Measurements from ENCODE around the gene YIF1A. TPM values are rescaled to one million over a fixed set of nuclear protein-coding genes. Genes with fewer than 3 reads are reported as not detected.
A peak's percentile ranks its signal among the peaks of the same experiment; 100 is the strongest.

Gene YIF1A
- total RNA-seq, 1 donor from 2014 or later = 74.0 TPM

GRCh38 chr11:66287211-66287888 is 1.6 kb downstream of the YIF1A start:
- H3K27me3 Mint-ChIP-seq (ENCODE audit: low read depth) = peaks cover 22% of the 10 kb centered on the region
- H3K27ac Mint-ChIP-seq = peak overlapping the region; percentile 59
- peak overlapping the region; percentile 83 for H3K4me3 Mint-ChIP-seq
- no peaks in the 10 kb centered on the region for H3K36me3 Mint-ChIP-seq
- TF ChIP-seq CTCF (IDR thresholded peaks at IDR 0.05; ENCODE audit: unreplicated experiment) = no peak
- no peaks in the 10 kb centered on the region for H3K9me3 Mint-ChIP-seq
- no peak for DNase-seq (ENCODE audit: low spot score in 2 of 2, unreplicated experiment in 2 of 2)
- peaks cover 28% of the 10 kb centered on the region for H3K4me1 Mint-ChIP-seq

GRCh38 chr11:66286699-66287098 is 2.2 kb downstream of the YIF1A start:
- no peak for TF ChIP-seq CTCF (IDR thresholded peaks at IDR 0.05; ENCODE audit: unreplicated experiment)
- peaks cover 28% of the 10 kb centered on the region for H3K4me1 Mint-ChIP-seq

GRCh38 chr11:66285250-66285947 is 3.5 kb downstream of the YIF1A start:
- H3K4me1 Mint-ChIP-seq = peaks cover 22% of the 10 kb centered on the region
- no peak for DNase-seq (ENCODE audit: low spot score in 2 of 2, unreplicated experiment in 2 of 2)
- TF ChIP-seq CTCF (IDR thresholded peaks at IDR 0.05; ENCODE audit: unreplicated experiment) = no peak
- H3K27ac Mint-ChIP-seq = no peak overlapping the region
- H3K9me3 Mint-ChIP-seq = no peaks in the 10 kb centered on the region
- H3K4me3 Mint-ChIP-seq = no peak overlapping the region
- H3K27me3 Mint-ChIP-seq (ENCODE audit: low read depth) = peaks cover 15% of the 10 kb centered on the region
- no peaks in the 10 kb centered on the region for H3K36me3 Mint-ChIP-seq

More at GRCh38 chr11:66286699-66287098, 2.2 kb downstream of the YIF1A start:
- DNase-seq (ENCODE audit: low spot score in 2 of 2, unreplicated experiment in 2 of 2) = no peak
- H3K27ac Mint-ChIP-seq = no peak overlapping the region
- no peaks in the 10 kb centered on the region for H3K9me3 Mint-ChIP-seq
- peak overlapping the region; percentile 46 for H3K4me3 Mint-ChIP-seq
- peaks cover 21% of the 10 kb centered on the region for H3K27me3 Mint-ChIP-seq (ENCODE audit: low read depth)
- H3K36me3 Mint-ChIP-seq = no peaks in the 10 kb centered on the region

- peaks cover 15% of the 10 kb centered on the region for H3K4me1 Mint-ChIP-seq
These were observed 4.3 kb downstream of the YIF1A start for GRCh38 chr11:66284526-66285078.

More at GRCh38 chr11:66284526-66285078, 4.3 kb downstream of the YIF1A start:
- no peak for TF ChIP-seq CTCF (IDR thresholded peaks at IDR 0.05; ENCODE audit: unreplicated experiment)
- Mint-ChIP-seq H3K4me3 (no peak overlapping the region), H3K36me3 (no peaks in the 10 kb centered on the region), H3K27ac (no peak overlapping the region), H3K9me3 (no peaks in the 10 kb centered on the region), H3K27me3 (ENCODE audit: low read depth) (peaks cover 10% of the 10 kb centered on the region)
- no peak for DNase-seq (ENCODE audit: low spot score in 2 of 2, unreplicated experiment in 2 of 2)
